GM21526 (cell line): ENCODE data around the gene METRNL.
A peak's percentile ranks its signal among the peaks of the same experiment; 100 is the strongest.
"Not testable (repeated sequence)": the region's sequence is repeated elsewhere in the genome, so short reads cannot be mapped to it uniquely, and the experiment has no call there.

Experiments
- ATAC-seq: cut with Tn5 transposase; IDR thresholded peaks from one replicate; pipeline ENCODE4 v1.9.1; 2021; ENCODE audit warnings: moderate library complexity; ENCODE audit not compliant: unreplicated experiment, low FRiP score

The METRNL gene

GRCh38 chr17:83118071-83118841, 38.8 kb downstream of the METRNL start:
- ATAC-seq: no peak

GRCh38 chr17:83119987-83120864, 40.8 kb downstream of the METRNL start:
- peak; percentile 84 for ATAC-seq

GRCh38 chr17:83121473-83121872, 42.1 kb downstream of the METRNL start:
- not testable (repeated sequence) for ATAC-seq

- ATAC-seq: no peak
These were observed 42.8 kb downstream of the METRNL start for GRCh38 chr17:83121921-83122820.

- no peak for ATAC-seq
These were observed 43.4 kb downstream of the METRNL start for GRCh38 chr17:83122834-83123233.

- ATAC-seq: no peak
These were observed 44.7 kb downstream of the METRNL start for GRCh38 chr17:83123896-83124801.

- no peak for ATAC-seq
These were observed 45.6 kb downstream of the METRNL start for GRCh38 chr17:83124871-83125514.

- no peak for ATAC-seq
These were observed 46.3 kb downstream of the METRNL start for GRCh38 chr17:83125515-83126274.

- ATAC-seq: no peak
These were observed 46.9 kb downstream of the METRNL start for GRCh38 chr17:83126275-83126811.

- ATAC-seq: no peak
These were observed 48.2 kb downstream of the METRNL start for GRCh38 chr17:83127431-83128160.

- ATAC-seq: no peak
These were observed 49.2 kb downstream of the METRNL start for GRCh38 chr17:83128306-83129240.

GRCh38 chr17:83129676-83130075, 50.3 kb downstream of the METRNL start:
- ATAC-seq: no peak

- no peak for ATAC-seq
These were observed 52.1 kb downstream of the METRNL start for GRCh38 chr17:83131401-83132011.

GRCh38 chr17:83132251-83133081, 53.1 kb downstream of the METRNL start:
- ATAC-seq: no peak
